Spinal cord (tissue), 10 donors: ENCODE data around the gene LRMDA. TPM values are rescaled to one million over a fixed set of nuclear protein-coding genes. Genes with fewer than 3 reads are reported as not detected.

Experiments used
- DNase-seq, 6 donors: peaks; one replicate each; pipeline versions ENCODE4 v3.0.0 to v3.0.0-alpha.2; 2013 to 2015; ENCODE audit warnings: low spot score in 6 of 6, low read depth in 4 of 6
- H3K27ac ChIP-seq: one replicate; pipeline ENCODE4 v1.5.1; 2013; ENCODE audit warnings: low read depth, low read length, control low read depth
- H3K27me3 ChIP-seq: one replicate; pipeline ENCODE4 v1.6.1; 2013; ENCODE audit warnings: low read length; ENCODE audit not compliant: control insufficient read depth, insufficient read depth
- H3K36me3 ChIP-seq: one replicate; pipeline ENCODE4 v1.6.1; 2013; ENCODE audit warnings: low read length; ENCODE audit not compliant: control insufficient read depth, insufficient read depth
- H3K4me1 ChIP-seq: one replicate; pipeline ENCODE4 v1.6.1; 2013; ENCODE audit warnings: low read length; ENCODE audit not compliant: control insufficient read depth, insufficient read depth
- H3K4me3 ChIP-seq: one replicate; pipeline ENCODE4 v1.5.1; 2013; ENCODE audit warnings: low read depth, low read length, control low read depth
- H3K9me3 ChIP-seq: one replicate; pipeline ENCODE4 v1.6.1; 2013; ENCODE audit warnings: low read length; ENCODE audit not compliant: control insufficient read depth, insufficient read depth
- WGBS: methylation state at CpG from one replicate; pipeline ENCODE4 v1.1.5; 2013; ENCODE audit warnings: missing lambda C conversion rate; ENCODE audit not compliant: insufficient coverage; 5-methylcytosine and 5-hydroxymethylcytosine counted together
- polyA plus RNA-seq, 2 donors: library from polyadenylated mRNA; unstranded; fragments of 120-200 nt; gene quantifications; one replicate each; pipeline ENCODE4 v1.2.1, GENCODE V29; 2013; ENCODE audit not compliant: insufficient read length in 2 of 2
- total RNA-seq, 2 donors: library from RNA; depleted of rRNA in 1 of 2; stranded (reverse); fragments of 120-200 nt in 1 of 2; fragments of >200 nt in 1 of 2; gene quantifications; one replicate each; pipeline versions ENCODE4 v1.2.3 to v1.2.4, GENCODE V29; 2013 to 2014
- donor health status: healthy.

The LRMDA gene
- total and polyA plus RNA-seq, 4 donors, result 5.6 to 9.9 (median 7.2) TPM

GRCh38 chr10:76086170-76086760 lies 654.8 kb downstream of the LRMDA start:
- WGBS, result 47% methylated on average over 4 of the region's 6 CpGs
- H3K27ac ChIP-seq, result no peak overlapping the region
- no peak for DNase-seq

DNA sequence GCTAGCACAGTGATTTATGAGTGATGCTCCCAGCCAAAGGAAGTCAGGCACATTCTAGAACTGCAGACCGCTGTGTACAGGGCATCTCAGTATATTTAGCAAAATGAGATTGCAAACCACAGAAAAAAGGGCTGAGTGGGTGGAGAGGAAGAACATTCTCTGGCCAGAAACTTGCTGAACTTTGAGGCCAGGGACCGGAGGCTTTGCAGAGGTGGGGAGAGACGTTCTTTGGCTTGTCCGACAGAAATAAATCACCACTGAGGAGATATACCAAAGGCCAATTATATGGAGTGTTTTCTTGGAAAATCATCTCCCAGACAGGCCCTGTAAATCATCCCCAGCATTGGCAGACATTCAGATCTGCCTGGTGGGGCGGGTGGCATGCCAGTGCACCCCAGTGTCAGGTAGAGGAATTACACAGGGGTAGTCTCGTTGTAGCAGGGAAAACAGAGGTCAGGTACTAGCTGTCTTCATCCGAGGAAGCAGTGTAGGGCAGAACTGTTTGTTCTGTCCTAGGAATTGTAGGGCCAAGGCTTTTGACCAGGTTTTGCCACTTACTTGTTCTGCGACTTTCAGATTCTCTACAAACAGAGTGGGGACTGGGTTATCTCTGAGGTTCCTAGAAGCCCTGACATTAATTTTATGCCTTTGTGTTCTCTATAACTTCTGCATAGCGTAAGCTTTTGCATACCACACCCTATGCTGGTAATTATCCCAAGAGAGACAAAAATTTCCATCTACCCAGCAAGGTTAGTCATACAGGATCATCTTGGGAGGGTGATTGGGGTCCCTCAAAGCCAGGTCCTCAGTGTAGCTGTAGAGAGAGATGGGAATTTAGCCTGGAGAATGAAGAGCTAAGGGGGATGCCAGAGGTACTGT lies 655.6 kb downstream of the LRMDA start:
- no peak overlapping the region for H3K4me3 ChIP-seq
- WGBS, result 64% methylated on average over 3 of the region's 9 CpGs
- no peak overlapping the region for H3K27ac ChIP-seq
- no peaks in the 10 kb centered on the region for H3K9me3 ChIP-seq
- peak in 1 of 6 donors; percentile 45 for DNase-seq
- H3K4me1 ChIP-seq, result peaks cover 7% of the 10 kb centered on the region
- no peaks in the 10 kb centered on the region for H3K27me3 ChIP-seq
- no peaks in the 10 kb centered on the region for H3K36me3 ChIP-seq

More at GRCh38 chr10:76086170-76086760, 654.8 kb downstream of the LRMDA start:
- no peaks in the 10 kb centered on the region for H3K27me3 ChIP-seq
- H3K36me3 ChIP-seq, result no peaks in the 10 kb centered on the region
- no peaks in the 10 kb centered on the region for H3K9me3 ChIP-seq
- peaks cover 7% of the 10 kb centered on the region for H3K4me1 ChIP-seq
- H3K4me3 ChIP-seq, result no peak overlapping the region

- H3K36me3 ChIP-seq, result no peaks in the 10 kb centered on the region
- DNase-seq, result no peak
- no peaks in the 10 kb centered on the region for H3K9me3 ChIP-seq
- no peak overlapping the region for H3K27ac ChIP-seq
- no peak overlapping the region for H3K4me3 ChIP-seq
- peaks cover 7% of the 10 kb centered on the region for H3K4me1 ChIP-seq
- H3K27me3 ChIP-seq, result no peaks in the 10 kb centered on the region
- WGBS, result 90% methylated on average over 4 of the region's 4 CpGs
Observed at GRCh38 chr10:76088008-76088407, 656.6 kb downstream of the LRMDA start.

GRCh38 chr10:76088980-76089379 lies 657.6 kb downstream of the LRMDA start:
- Histone ChIP-seq H3K4me1 (peaks cover 7% of the 10 kb centered on the region), H3K27ac (no peak overlapping the region), H3K36me3 (no peaks in the 10 kb centered on the region), H3K4me3 (no peak overlapping the region), H3K9me3 (no peaks in the 10 kb centered on the region), H3K27me3 (no peaks in the 10 kb centered on the region)
- no peak for DNase-seq
- no CpG with 5 or more reads among the region's 3 CpGs for WGBS

DNA sequence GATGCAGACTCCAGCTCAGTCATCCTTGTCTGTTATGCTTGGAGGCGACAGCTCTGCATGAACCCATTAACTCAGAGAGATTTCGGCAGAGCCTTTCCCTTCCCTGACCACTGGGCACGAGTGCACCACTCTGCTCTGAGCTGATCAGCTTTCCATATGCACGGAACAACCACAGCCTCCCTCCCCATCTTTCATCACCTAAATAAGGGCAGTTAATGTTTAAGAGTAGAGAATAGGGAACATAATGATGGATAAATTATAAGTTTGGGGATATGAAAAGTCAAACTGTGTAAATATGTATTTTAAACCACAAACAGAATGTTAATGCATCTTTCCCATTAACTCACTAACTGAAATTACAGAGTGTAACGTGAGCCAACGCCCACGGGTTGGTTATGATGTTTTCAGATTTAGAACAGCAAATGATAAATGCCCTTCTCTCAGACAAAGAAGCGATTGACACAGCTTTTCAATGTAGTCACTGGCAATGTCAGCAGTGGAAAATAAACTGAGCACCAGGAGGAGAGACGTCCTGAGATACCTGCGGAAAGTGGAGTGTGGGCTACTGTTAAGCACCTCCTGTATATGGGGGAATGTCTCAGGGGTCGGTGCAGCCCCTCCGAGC lies 658.2 kb downstream of the LRMDA start:
- Histone ChIP-seq H3K27ac (no peak overlapping the region), H3K4me3 (no peak overlapping the region), H3K9me3 (no peaks in the 10 kb centered on the region), H3K4me1 (peaks cover 7% of the 10 kb centered on the region), H3K27me3 (no peaks in the 10 kb centered on the region), H3K36me3 (no peaks in the 10 kb centered on the region)
- 85% methylated on average over 9 of the region's 12 CpGs for WGBS
- DNase-seq, result no peak

DNA sequence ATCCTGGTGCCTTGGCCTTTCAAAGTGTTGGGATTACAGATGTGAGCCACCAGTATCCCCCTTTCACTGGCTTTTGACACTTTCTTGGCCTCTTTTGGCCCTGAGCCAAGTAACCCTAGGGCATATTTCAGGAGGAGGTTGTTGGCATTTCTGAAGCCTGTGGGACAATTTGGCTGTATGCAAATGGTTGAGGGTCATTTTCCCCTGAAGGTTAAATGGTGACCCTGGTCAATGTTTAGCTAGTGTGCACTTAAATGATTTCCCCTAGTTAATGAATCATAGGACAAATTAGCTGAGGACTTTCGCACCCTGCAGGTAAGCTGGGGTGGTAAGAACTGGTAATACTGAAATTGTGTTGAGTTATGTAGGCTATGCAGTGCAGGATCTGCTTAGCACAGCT lies 660.5 kb downstream of the LRMDA start:
- Histone ChIP-seq H3K36me3 (no peaks in the 10 kb centered on the region), H3K4me3 (no peak overlapping the region), H3K27me3 (no peaks in the 10 kb centered on the region), H3K4me1 (peaks cover under 1% of the 10 kb centered on the region), H3K9me3 (no peaks in the 10 kb centered on the region), H3K27ac (no peak overlapping the region)
- peak in 1 of 6 donors; percentile 23 for DNase-seq
- 86% methylated on average over 1 of the region's 1 CpG for WGBS

DNA sequence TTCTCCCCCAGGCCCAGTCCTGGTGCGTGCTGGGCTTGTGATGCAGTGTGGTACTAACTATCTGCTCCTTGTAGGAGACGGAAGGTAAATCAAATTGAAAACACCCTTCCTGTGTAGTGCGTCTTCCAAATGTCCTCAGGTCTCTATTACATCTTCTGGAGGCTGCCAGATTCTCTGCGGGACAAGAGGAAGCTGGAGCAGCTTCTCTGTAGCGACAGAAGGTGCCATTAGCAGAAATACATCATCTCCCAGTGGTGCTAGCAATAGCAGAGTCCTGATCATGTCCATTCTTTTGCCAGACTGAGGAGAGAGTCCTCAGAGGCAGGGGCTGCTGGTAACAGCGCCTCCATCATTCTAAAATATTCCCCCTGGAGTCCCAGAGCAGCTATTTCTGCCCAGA lies 675.2 kb downstream of the LRMDA start:
- 46% methylated on average over 4 of the region's 6 CpGs for WGBS

GRCh38 chr10:76108563-76109359 lies 677.3 kb downstream of the LRMDA start:
- H3K27ac ChIP-seq, result no peak overlapping the region
- peaks cover 13% of the 10 kb centered on the region for H3K4me1 ChIP-seq
- no peaks in the 10 kb centered on the region for H3K36me3 ChIP-seq
- no peak for DNase-seq
- WGBS, result 75% methylated on average over 2 of the region's 4 CpGs
- H3K9me3 ChIP-seq, result no peaks in the 10 kb centered on the region
- H3K27me3 ChIP-seq, result peaks cover 6% of the 10 kb centered on the region
- no peak overlapping the region for H3K4me3 ChIP-seq

More for the DNA sequence above, 675.2 kb downstream of the LRMDA start:
- no peak overlapping the region for H3K4me3 ChIP-seq
- no peaks in the 10 kb centered on the region for H3K36me3 ChIP-seq
- H3K27me3 ChIP-seq, result no peaks in the 10 kb centered on the region
- no peaks in the 10 kb centered on the region for H3K9me3 ChIP-seq
- peak in 1 of 6 donors; percentile 76 for DNase-seq
- no peak overlapping the region for H3K27ac ChIP-seq
- H3K4me1 ChIP-seq, result peaks cover 5% of the 10 kb centered on the region

- 50% methylated on average over 2 of the region's 4 CpGs for WGBS
- no peaks in the 10 kb centered on the region for H3K36me3 ChIP-seq
- peaks cover 6% of the 10 kb centered on the region for H3K27me3 ChIP-seq
- DNase-seq, result no peak
- H3K4me3 ChIP-seq, result no peak overlapping the region
- no peaks in the 10 kb centered on the region for H3K9me3 ChIP-seq
- no peak overlapping the region for H3K27ac ChIP-seq
- peaks cover 16% of the 10 kb centered on the region for H3K4me1 ChIP-seq
Observed at GRCh38 chr10:76111404-76111803, 680.0 kb downstream of the LRMDA start.
